ENCODE measurements around the gene INSM2. TPM values are rescaled to one million over a fixed set of nuclear protein-coding genes. Genes with fewer than 3 reads are reported as not detected.

The INSM2 gene
- total and polyA plus RNA-seq, 10 of the 15 experiments (the other 5 are each of a cell fraction or from before 2014, with no cell fraction given) = 0.06 TPM; not detected in 9

- intact Hi-C loops (cut with micrococcal nuclease; ENCODE audit: unreplicated experiment) = loop anchor here (10.0 kb wide), 1 partner anchor 149 kb away; no protein-coding TSS in a partner anchor
- no peak overlapping the region for H3K27ac ChIP-seq (ENCODE audit: control insufficient read depth, insufficient read depth)
- WGBS (ENCODE audit: insufficient coverage, insufficient replicate concordance, low lambda C conversion rate, missing lambda C conversion rate) = 44% methylated on average over 37 of the region's 37 CpGs
- TF ChIP-seq NR2C1 (IDR thresholded peaks at IDR 0.05) = no peak
- no peak for TF ChIP-seq SUPT20H (IDR thresholded peaks at IDR 0.05; ENCODE audit: borderline replicate concordance, control insufficient read depth, low read depth, low read length)
- no peak for TF ChIP-seq CBX5 (IDR thresholded peaks at IDR 0.05; ENCODE audit: low read depth)
- no peak for TF ChIP-seq E2F8 (IDR thresholded peaks at IDR 0.05; ENCODE audit: low read depth, partially characterized antibody)
- TF ChIP-seq RELA (IDR thresholded peaks at IDR 0.05; ENCODE audit: borderline replicate concordance, partially characterized antibody) = no peak
- no peak for TF ChIP-seq PBX3 (IDR thresholded peaks at IDR 0.05; ENCODE audit: insufficient replicate concordance, low read depth, low read length)
- no peak for TF ChIP-seq STAT1 (conservative IDR thresholded peaks at IDR 0.05)
- no peak for TF ChIP-seq RAD51 (IDR thresholded peaks at IDR 0.05)
- TF ChIP-seq KAT2A (conservative IDR thresholded peaks at IDR 0.05; ENCODE audit: control insufficient read depth, low read depth, low read length) = no peak
- TF ChIP-seq IRF3 (IDR thresholded peaks at IDR 0.05) = no peak
- TF ChIP-seq TCF3 (IDR thresholded peaks at IDR 0.05; ENCODE audit: borderline replicate concordance, insufficient read depth, low read depth, low read length) = no peak
- TF ChIP-seq PAX8 (IDR thresholded peaks at IDR 0.05) = no peak
- TF ChIP-seq ZBTB4 (CRISPR knock-in tag; IDR thresholded peaks at IDR 0.05) = no peak
- H3K4me1 ChIP-seq (ENCODE audit: control insufficient read depth, insufficient read depth, low read length) = peaks cover 14% of the 10 kb centered on the region
- RAD21 ChIA-PET (ENCODE audit: unreplicated experiment) = no interaction called here
- H3K4me3 ChIP-seq = no peak overlapping the region
- H2AFZ ChIP-seq (ENCODE audit: control insufficient read depth, low read depth, low read length) = no peak overlapping the region
- DNase-seq (ENCODE audit: low read depth, low spot score) (no peak), ATAC-seq (no peak), FAIRE-seq (no peak)
- no TSS peak for BruUV-seq (replicated peaks)
- no peaks in the 10 kb centered on the region for H3K79me2 ChIP-seq (ENCODE audit: control insufficient read depth, insufficient read depth, low read length)
- H4K20me1 ChIP-seq (ENCODE audit: control insufficient read depth, insufficient read depth) = no peaks in the 10 kb centered on the region
- peaks cover 6 to 16% of the 10 kb centered on the region in 2 experiments for H3K27me3 ChIP-seq (replicated peaks in 1 of 2; ENCODE audit: control insufficient read depth in 2 of 2, insufficient read depth in 2 of 2, low read length in 1 of 2)
- no peaks in the 10 kb centered on the region; the same call in 2 of the 3 replicates for H3K9me3 ChIP-seq (replicated peaks; ENCODE audit: control insufficient read depth, insufficient read depth, low read length)
- H3K9ac ChIP-seq (ENCODE audit: control insufficient read depth, insufficient read depth, low read length) = no peak overlapping the region
- no peaks in the 10 kb centered on the region for H3K36me3 ChIP-seq (ENCODE audit: control insufficient read depth in 2 of 2, insufficient read depth in 2 of 2, low read length in 1 of 2)
- H3K4me2 ChIP-seq (ENCODE audit: control insufficient read depth, insufficient read depth) = peak overlapping the region; percentile 98
- in situ Hi-C loops (cut with MboI) = no loop called here
- POLR2A ChIA-PET = no interaction called here
- SMC1A ChIA-PET (ENCODE audit: uncharacterized antibody, unreplicated experiment) = interaction anchor here (1.3 kb wide), 1 partner anchor 9 kb away, joined by 4 read pairs; no protein-coding TSS in a partner anchor
- CTCF ChIA-PET = no interaction called here
Measured at GRCh38 chr14:35535483-35536112, 1.6 kb downstream of the INSM2 start.

Data from GM12878 (cell line).